ENCODE results near the gene DHRS9. TPM values are rescaled to one million over a fixed set of nuclear protein-coding genes. Genes with fewer than 3 reads are reported as not detected.
"Not testable (repeated sequence)": the region's sequence is repeated elsewhere in the genome, so short reads cannot be mapped to it uniquely, and the experiment has no call there.

The DHRS9 gene
- total RNA-seq, 1 donor from 2014 or later, result 1.2 TPM

- CTCF ChIA-PET, result no interaction called here
- Mint-ChIP-seq H3K9me3 (peaks cover 15% of the 10 kb centered on the region), H3K4me3 (no peak overlapping the region), H3K27me3 (no peaks in the 10 kb centered on the region), H3K36me3 (ENCODE audit: low read depth) (no peaks in the 10 kb centered on the region), H3K27ac (no peak overlapping the region), H3K4me1 (no peaks in the 10 kb centered on the region)
- POLR2A ChIA-PET, result no interaction called here
- ATAC-seq (ENCODE audit: low read depth) (no peak), DNase-seq (no peak)
- TF ChIP-seq, protein P1, sequence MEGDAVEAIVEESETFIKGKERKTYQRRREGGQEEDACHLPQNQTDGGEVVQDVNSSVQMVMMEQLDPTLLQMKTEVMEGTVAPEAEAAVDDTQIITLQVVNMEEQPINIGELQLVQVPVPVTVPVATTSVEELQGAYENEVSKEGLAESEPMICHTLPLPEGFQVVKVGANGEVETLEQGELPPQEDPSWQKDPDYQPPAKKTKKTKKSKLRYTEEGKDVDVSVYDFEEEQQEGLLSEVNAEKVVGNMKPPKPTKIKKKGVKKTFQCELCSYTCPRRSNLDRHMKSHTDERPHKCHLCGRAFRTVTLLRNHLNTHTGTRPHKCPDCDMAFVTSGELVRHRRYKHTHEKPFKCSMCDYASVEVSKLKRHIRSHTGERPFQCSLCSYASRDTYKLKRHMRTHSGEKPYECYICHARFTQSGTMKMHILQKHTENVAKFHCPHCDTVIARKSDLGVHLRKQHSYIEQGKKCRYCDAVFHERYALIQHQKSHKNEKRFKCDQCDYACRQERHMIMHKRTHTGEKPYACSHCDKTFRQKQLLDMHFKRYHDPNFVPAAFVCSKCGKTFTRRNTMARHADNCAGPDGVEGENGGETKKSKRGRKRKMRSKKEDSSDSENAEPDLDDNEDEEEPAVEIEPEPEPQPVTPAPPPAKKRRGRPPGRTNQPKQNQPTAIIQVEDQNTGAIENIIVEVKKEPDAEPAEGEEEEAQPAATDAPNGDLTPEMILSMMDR (IDR thresholded peaks at IDR 0.05), result no peak
- intact Hi-C loops (cut with micrococcal nuclease), result no loop called here
Measured at GRCh38 chr2:169047256-169048250, 21.8 kb upstream of the DHRS9 start.

DNA sequence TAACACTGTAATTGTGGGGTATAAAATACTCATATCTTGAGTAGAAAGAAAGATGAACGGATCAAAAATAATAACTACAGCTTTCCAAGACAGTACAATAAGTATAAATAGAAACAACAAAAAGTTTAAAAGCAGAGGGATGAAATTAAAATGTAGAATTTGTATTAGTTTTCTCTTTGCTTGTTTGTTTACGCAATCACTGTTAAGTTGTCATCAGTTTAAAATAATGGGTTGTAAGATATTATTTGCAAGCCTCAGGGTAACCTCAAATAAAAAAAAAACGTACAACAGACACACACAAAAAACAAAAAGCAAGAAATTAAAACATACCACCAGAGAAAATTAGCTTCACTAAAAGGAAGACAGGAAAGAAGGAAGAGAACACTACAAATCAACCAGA is 20.2 kb upstream of the DHRS9 start:
- DNase-seq, result no peak
- ChIA-PET CTCF (no interaction called here), POLR2A (no interaction called here)
- ATAC-seq (ENCODE audit: low read depth), result no peak
- intact Hi-C loops (cut with micrococcal nuclease), result no loop called here
- Mint-ChIP-seq H3K4me3 (no peak overlapping the region), H3K27ac (no peak overlapping the region), H3K36me3 (ENCODE audit: low read depth) (no peaks in the 10 kb centered on the region), H3K9me3 (peaks cover 5% of the 10 kb centered on the region), H3K4me1 (no peaks in the 10 kb centered on the region), H3K27me3 (no peaks in the 10 kb centered on the region)
- TF ChIP-seq, protein P1 (IDR thresholded peaks at IDR 0.05), result no peak

- H3K27ac Mint-ChIP-seq, result no peak overlapping the region
- intact Hi-C loops (cut with micrococcal nuclease), result no loop called here
- peaks cover 12% of the 10 kb centered on the region for H3K9me3 Mint-ChIP-seq
- no peak overlapping the region for H3K4me3 Mint-ChIP-seq
- POLR2A ChIA-PET, result no interaction called here
- H3K27me3 Mint-ChIP-seq, result no peaks in the 10 kb centered on the region
- peaks cover 2% of the 10 kb centered on the region for H3K36me3 Mint-ChIP-seq (ENCODE audit: low read depth)
- CTCF ChIA-PET, result no interaction called here
- TF ChIP-seq, protein P1 (IDR thresholded peaks at IDR 0.05), result no peak
- no peak for ATAC-seq (ENCODE audit: low read depth)
- H3K4me1 Mint-ChIP-seq, result no peaks in the 10 kb centered on the region
- DNase-seq, result no peak
Measured at GRCh38 chr2:169050476-169051240, 18.7 kb upstream of the DHRS9 start.

DNA sequence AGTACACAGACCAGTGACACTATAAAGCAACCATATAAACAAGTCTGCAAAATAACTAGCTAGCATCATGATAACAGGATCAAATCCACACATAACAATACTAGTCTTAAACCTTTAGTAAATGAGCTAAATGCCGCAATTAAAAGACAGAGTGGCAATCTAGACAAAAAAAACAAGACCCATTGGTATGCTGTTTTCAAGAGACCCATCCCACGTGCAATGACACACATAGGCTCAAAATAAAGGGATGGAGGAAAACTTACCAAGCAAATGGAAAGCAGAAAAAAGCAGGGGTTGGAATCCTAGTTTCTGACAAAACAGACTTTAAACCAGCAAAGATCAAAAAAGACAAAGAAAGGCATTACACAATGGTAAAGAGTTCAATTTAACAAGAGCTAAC is 14.8 kb upstream of the DHRS9 start:
- intact Hi-C loops (cut with micrococcal nuclease); POLR2A ChIA-PET; H3K36me3 Mint-ChIP-seq (ENCODE audit: low read depth); DNase-seq; CTCF ChIA-PET; H3K27me3 Mint-ChIP-seq; H3K4me3 Mint-ChIP-seq; ATAC-seq (ENCODE audit: low read depth); H3K27ac Mint-ChIP-seq; H3K4me1 Mint-ChIP-seq: not testable (repeated sequence)
- H3K9me3 Mint-ChIP-seq, result peaks cover 19% of the 10 kb centered on the region

GRCh38 chr2:169064199-169064598 is 5.2 kb upstream of the DHRS9 start:
- H3K27ac Mint-ChIP-seq; POLR2A ChIA-PET; CTCF ChIA-PET; H3K9me3 Mint-ChIP-seq; H3K36me3 Mint-ChIP-seq (ENCODE audit: low read depth); ATAC-seq (ENCODE audit: low read depth); DNase-seq; H3K4me3 Mint-ChIP-seq; H3K4me1 Mint-ChIP-seq; intact Hi-C loops (cut with micrococcal nuclease); H3K27me3 Mint-ChIP-seq: not testable (repeated sequence)

- H3K27ac Mint-ChIP-seq, result no peak overlapping the region
- POLR2A ChIA-PET, result no interaction called here
- intact Hi-C loops (cut with micrococcal nuclease), result no loop called here
- CTCF ChIA-PET, result no interaction called here
- no peaks in the 10 kb centered on the region for H3K36me3 Mint-ChIP-seq (ENCODE audit: low read depth)
- ATAC-seq (ENCODE audit: low read depth), result no peak
- H3K27me3 Mint-ChIP-seq, result no peaks in the 10 kb centered on the region
- no peaks in the 10 kb centered on the region for H3K9me3 Mint-ChIP-seq
- peaks cover 4% of the 10 kb centered on the region for H3K4me1 Mint-ChIP-seq
- TF ChIP-seq, protein P1 (IDR thresholded peaks at IDR 0.05), result no peak
- DNase-seq, result no peak
- no peak overlapping the region for H3K4me3 Mint-ChIP-seq
Measured at GRCh38 chr2:169065422-169065821, 3.9 kb upstream of the DHRS9 start.

Data from activated B cell treated with CpG ODN at 0.5 μM for 24 hours (primary cell).